ENCODE data around the gene PEF1.

DNA sequence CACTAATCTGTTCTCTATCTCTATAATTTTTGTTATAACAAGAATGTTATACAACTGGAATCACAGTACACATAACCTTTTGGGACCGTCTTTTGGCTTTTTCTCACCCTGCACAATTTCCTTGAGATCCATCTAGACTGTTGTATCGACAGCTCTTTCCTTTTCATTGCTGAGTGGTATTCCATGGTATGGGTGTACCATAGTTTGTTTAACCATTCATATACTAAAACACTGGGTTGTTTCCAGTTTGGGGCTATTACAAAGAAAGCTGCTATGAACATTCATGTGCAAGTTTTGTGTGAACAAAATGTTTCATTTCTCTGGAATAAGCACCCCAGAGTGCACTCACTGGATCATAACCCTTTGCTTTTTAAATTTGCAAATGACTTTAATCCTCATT, 42.6 kb downstream of the PEF1 start:
- TF ChIP-seq, protein P1, sequence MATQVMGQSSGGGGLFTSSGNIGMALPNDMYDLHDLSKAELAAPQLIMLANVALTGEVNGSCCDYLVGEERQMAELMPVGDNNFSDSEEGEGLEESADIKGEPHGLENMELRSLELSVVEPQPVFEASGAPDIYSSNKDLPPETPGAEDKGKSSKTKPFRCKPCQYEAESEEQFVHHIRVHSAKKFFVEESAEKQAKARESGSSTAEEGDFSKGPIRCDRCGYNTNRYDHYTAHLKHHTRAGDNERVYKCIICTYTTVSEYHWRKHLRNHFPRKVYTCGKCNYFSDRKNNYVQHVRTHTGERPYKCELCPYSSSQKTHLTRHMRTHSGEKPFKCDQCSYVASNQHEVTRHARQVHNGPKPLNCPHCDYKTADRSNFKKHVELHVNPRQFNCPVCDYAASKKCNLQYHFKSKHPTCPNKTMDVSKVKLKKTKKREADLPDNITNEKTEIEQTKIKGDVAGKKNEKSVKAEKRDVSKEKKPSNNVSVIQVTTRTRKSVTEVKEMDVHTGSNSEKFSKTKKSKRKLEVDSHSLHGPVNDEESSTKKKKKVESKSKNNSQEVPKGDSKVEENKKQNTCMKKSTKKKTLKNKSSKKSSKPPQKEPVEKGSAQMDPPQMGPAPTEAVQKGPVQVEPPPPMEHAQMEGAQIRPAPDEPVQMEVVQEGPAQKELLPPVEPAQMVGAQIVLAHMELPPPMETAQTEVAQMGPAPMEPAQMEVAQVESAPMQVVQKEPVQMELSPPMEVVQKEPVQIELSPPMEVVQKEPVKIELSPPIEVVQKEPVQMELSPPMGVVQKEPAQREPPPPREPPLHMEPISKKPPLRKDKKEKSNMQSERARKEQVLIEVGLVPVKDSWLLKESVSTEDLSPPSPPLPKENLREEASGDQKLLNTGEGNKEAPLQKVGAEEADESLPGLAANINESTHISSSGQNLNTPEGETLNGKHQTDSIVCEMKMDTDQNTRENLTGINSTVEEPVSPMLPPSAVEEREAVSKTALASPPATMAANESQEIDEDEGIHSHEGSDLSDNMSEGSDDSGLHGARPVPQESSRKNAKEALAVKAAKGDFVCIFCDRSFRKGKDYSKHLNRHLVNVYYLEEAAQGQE (IDR thresholded peaks at IDR 0.05; ENCODE audit: low read depth), result no peak
- TF ChIP-seq, protein P2, sequence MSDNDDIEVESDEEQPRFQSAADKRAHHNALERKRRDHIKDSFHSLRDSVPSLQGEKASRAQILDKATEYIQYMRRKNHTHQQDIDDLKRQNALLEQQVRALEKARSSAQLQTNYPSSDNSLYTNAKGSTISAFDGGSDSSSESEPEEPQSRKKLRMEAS (IDR thresholded peaks at IDR 0.05), result no peak
- TF ChIP-seq RAD21 (IDR thresholded peaks at IDR 0.05; ENCODE audit: low read depth), result no peak
